Trophoblast cell (in vitro differentiated cells and primary cell): ENCODE measurements around the gene SGCD.

Source experiments
- DNase-seq, 2 donors: peaks; one replicate each; pipeline ENCODE4 v3.0.0-alpha.2; 2016
- H2AFZ ChIP-seq: 2 replicates; pipeline ENCODE4 v1.6.1; 2013; ENCODE audit warnings: low read length, moderate library complexity, mild to moderate bottlenecking; ENCODE audit not compliant: insufficient read depth, poor library complexity
- H2AK5ac ChIP-seq: 2 replicates; pipeline ENCODE4 v1.6.1; 2013; ENCODE audit warnings: mild to moderate bottlenecking, low read length
- H2BK120ac ChIP-seq: 2 replicates; pipeline ENCODE4 v1.6.1; 2013; ENCODE audit warnings: low read length, mild to moderate bottlenecking, moderate library complexity; ENCODE audit not compliant: insufficient read depth, poor library complexity
- H2BK12ac ChIP-seq: 2 replicates; pipeline ENCODE4 v1.6.1; 2013; ENCODE audit warnings: mild to moderate bottlenecking, low read length, moderate library complexity
- H2BK5ac ChIP-seq: 2 replicates; pipeline ENCODE4 v1.6.1; 2013; ENCODE audit warnings: low read length, low read depth, moderate library complexity, mild to moderate bottlenecking; ENCODE audit not compliant: poor library complexity
- H3K14ac ChIP-seq: 2 replicates; pipeline ENCODE4 v1.6.1; 2013; ENCODE audit warnings: mild to moderate bottlenecking, low read length
- H3K18ac ChIP-seq: 2 replicates; pipeline ENCODE4 v1.6.1; 2013; ENCODE audit warnings: mild to moderate bottlenecking, low read length
- H3K23ac ChIP-seq: 2 replicates; pipeline ENCODE4 v1.6.1; 2013; ENCODE audit warnings: low read length
- H3K27ac ChIP-seq: 2 replicates; pipeline ENCODE4 v1.5.1; 2013; ENCODE audit warnings: low read depth, mild to moderate bottlenecking, inconsistent platforms, low read length, moderate library complexity
- H3K27me3 ChIP-seq: 2 replicates; pipeline ENCODE4 v1.6.1; 2013; ENCODE audit warnings: inconsistent platforms, mild to moderate bottlenecking, low read length, moderate library complexity; ENCODE audit not compliant: insufficient read depth
- H3K36me3 ChIP-seq, 2 experiments: 1 replicate in 1 of 2; 2 replicates in 1 of 2; pipeline ENCODE4 v1.6.1; 2013; ENCODE audit warnings: low read length in 2 of 2, mild to moderate bottlenecking in 2 of 2, moderate library complexity in 1 of 2; ENCODE audit not compliant: insufficient read depth in 2 of 2, control insufficient read depth in 1 of 2
- H3K4ac ChIP-seq: 2 replicates; pipeline ENCODE4 v1.6.1; 2013; ENCODE audit warnings: low read depth, mild to moderate bottlenecking, low read length, moderate library complexity
- H3K4me1 ChIP-seq, 2 experiments: 1 replicate in 1 of 2; 2 replicates in 1 of 2; pipeline ENCODE4 v1.6.1; 2013; ENCODE audit warnings: low read length in 2 of 2, mild to moderate bottlenecking in 2 of 2, moderate library complexity in 1 of 2; ENCODE audit not compliant: insufficient read depth in 2 of 2, control insufficient read depth in 1 of 2
- H3K4me2 ChIP-seq: 2 replicates; pipeline ENCODE4 v1.6.1; 2013; ENCODE audit warnings: inconsistent platforms, mild to moderate bottlenecking, low read length, moderate library complexity
- H3K4me3 ChIP-seq: 2 replicates; pipeline ENCODE4 v1.5.1; 2013; ENCODE audit warnings: mild to moderate bottlenecking, low read depth, low read length, inconsistent platforms
- H3K79me1 ChIP-seq: one replicate; pipeline ENCODE4 v1.6.1; 2013; ENCODE audit warnings: low read length
- H3K79me2 ChIP-seq: 2 replicates; pipeline ENCODE4 v1.6.1; 2013; ENCODE audit warnings: low read length, mild to moderate bottlenecking; ENCODE audit not compliant: control insufficient read depth, insufficient read depth, poor library complexity
- H3K9ac ChIP-seq: 2 replicates; pipeline ENCODE4 v1.6.1; 2013; ENCODE audit warnings: mild to moderate bottlenecking, low read length
- H3K9me3 ChIP-seq: 2 replicates; pipeline ENCODE4 v1.6.1; 2013; ENCODE audit warnings: low read depth, mild to moderate bottlenecking, control low read depth, inconsistent platforms, low read length; ENCODE audit not compliant: insufficient read depth
- H4K12ac ChIP-seq: 2 replicates; pipeline ENCODE4 v1.6.1; 2013; ENCODE audit warnings: low read depth, mild to moderate bottlenecking, low read length, moderate library complexity
- H4K8ac ChIP-seq: 2 replicates; pipeline ENCODE4 v1.6.1; 2013; ENCODE audit warnings: low read depth, mild to moderate bottlenecking, low read length, moderate library complexity
- H4K91ac ChIP-seq: one replicate; pipeline ENCODE4 v1.6.1; 2013; ENCODE audit warnings: low read depth, mild to moderate bottlenecking, low read length, moderate library complexity
- WGBS: extraction: QIAGEN DNeasy Blood & Tissue Kit; methylation state at CpG from one replicate; pipeline ENCODE4 v1.1.7; 2013; ENCODE audit warnings: missing lambda C conversion rate; ENCODE audit not compliant: insufficient read length, insufficient coverage; ENCODE audit errors: extremely low coverage; 5-methylcytosine and 5-hydroxymethylcytosine counted together

The SGCD gene

DNA sequence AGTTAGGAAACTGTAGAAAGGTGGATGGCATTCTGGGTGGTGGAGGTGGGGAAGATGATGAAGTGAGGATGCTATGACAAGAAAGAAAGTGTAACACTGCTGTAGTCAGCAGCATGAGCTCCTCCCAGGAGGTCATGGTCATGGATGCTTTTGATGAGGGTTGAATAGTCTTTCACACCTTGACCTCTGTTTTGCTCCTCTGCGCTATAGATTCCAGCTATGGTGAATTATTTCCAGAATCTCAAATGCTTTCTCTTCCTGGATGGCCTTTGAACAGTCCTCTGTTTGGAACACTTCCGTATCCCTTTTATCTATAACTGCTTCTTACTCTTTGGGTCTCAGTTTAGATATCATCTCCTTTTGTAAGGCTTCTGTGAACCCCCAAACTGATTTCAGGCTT lies 357.3 kb downstream of the SGCD start:
- no CpG with 5 or more reads among the region's 2 CpGs for WGBS
- no peaks in the 10 kb centered on the region for H3K36me3 ChIP-seq
- no peak overlapping the region for H3K9ac ChIP-seq
- H3K79me1 ChIP-seq, result no peaks in the 10 kb centered on the region
- H4K8ac ChIP-seq, result no peak overlapping the region
- no peaks in the 10 kb centered on the region for H3K79me2 ChIP-seq
- H3K4me2 ChIP-seq, result no peak overlapping the region
- no peak overlapping the region for H3K18ac ChIP-seq
- H2AK5ac ChIP-seq, result no peak overlapping the region
- no peak overlapping the region for H3K23ac ChIP-seq
- H3K27ac ChIP-seq, result no peak overlapping the region
- no peak for DNase-seq
- no peak overlapping the region for H2BK5ac ChIP-seq
- no peaks in the 10 kb centered on the region for H3K9me3 ChIP-seq
- H4K12ac ChIP-seq, result no peak overlapping the region
- no peak overlapping the region for H3K4ac ChIP-seq
- H3K27me3 ChIP-seq, result no peaks in the 10 kb centered on the region
- no peak overlapping the region for H4K91ac ChIP-seq
- no peak overlapping the region for H2BK120ac ChIP-seq
- H3K4me1 ChIP-seq, result peaks cover 0 to 2% of the 10 kb centered on the region in 2 experiments
- H3K14ac ChIP-seq, result no peak overlapping the region
- H3K4me3 ChIP-seq, result no peak overlapping the region
- no peak overlapping the region for H2BK12ac ChIP-seq
- H2AFZ ChIP-seq, result no peak overlapping the region

DNA sequence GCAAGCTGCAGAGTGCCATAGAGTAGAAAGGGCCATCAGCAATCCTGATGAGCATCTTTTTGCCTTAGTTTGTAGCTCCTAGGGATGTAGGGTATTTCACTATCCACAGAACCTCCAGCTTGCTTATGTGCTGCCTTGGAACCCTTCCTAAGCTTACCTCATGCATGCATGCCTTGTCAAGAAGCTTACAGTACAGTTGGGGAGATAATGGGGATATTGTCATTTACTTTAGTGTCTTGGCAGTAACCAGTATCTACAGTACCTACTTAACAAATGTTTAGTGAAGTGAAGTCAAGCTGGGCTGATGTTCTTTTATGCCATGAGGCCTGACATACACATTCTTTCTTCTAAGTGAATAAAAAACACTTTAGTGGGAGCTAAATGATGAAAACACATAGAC lies 358.5 kb downstream of the SGCD start:
- Histone ChIP-seq H4K91ac (no peak overlapping the region), H3K18ac (no peak overlapping the region)

GRCh38 chr5:156686380-156686779 lies 359.4 kb downstream of the SGCD start:
- Histone ChIP-seq H2BK5ac (no peak overlapping the region), H3K4me1 (peaks cover 0 to 2% of the 10 kb centered on the region in 2 experiments), H3K23ac (no peak overlapping the region), H2AFZ (no peak overlapping the region), H2BK120ac (no peak overlapping the region), H4K12ac (no peak overlapping the region), H3K14ac (no peak overlapping the region), H3K4me2 (no peak overlapping the region), H3K4me3 (no peak overlapping the region), H4K8ac (no peak overlapping the region), H2BK12ac (no peak overlapping the region), H3K36me3 (no peaks in the 10 kb centered on the region), H3K27ac (no peak overlapping the region), H3K9me3 (no peaks in the 10 kb centered on the region), H3K79me2 (no peaks in the 10 kb centered on the region), H3K18ac (no peak overlapping the region), H3K79me1 (no peaks in the 10 kb centered on the region), H3K27me3 (no peaks in the 10 kb centered on the region), H3K4ac (no peak overlapping the region), H3K9ac (no peak overlapping the region), H2AK5ac (no peak overlapping the region), H4K91ac (no peak overlapping the region)
- no peak for DNase-seq
- WGBS, result no CpG with 5 or more reads among the region's 2 CpGs

More for the DNA sequence above, 358.5 kb downstream of the SGCD start:
- Histone ChIP-seq H2BK5ac (no peak overlapping the region), H3K79me2 (no peaks in the 10 kb centered on the region), H3K4me2 (no peak overlapping the region), H2BK120ac (no peak overlapping the region), H4K8ac (no peak overlapping the region), H3K27ac (no peak overlapping the region), H3K79me1 (no peaks in the 10 kb centered on the region), H2AFZ (no peak overlapping the region), H3K4ac (no peak overlapping the region), H3K23ac (no peak overlapping the region), H3K4me3 (no peak overlapping the region), H3K14ac (no peak overlapping the region), H3K36me3 (no peaks in the 10 kb centered on the region), H3K27me3 (no peaks in the 10 kb centered on the region), H2BK12ac (no peak overlapping the region), H3K4me1 (peaks cover 0 to 2% of the 10 kb centered on the region in 2 experiments), H4K12ac (no peak overlapping the region), H3K9me3 (no peaks in the 10 kb centered on the region), H3K9ac (no peak overlapping the region), H2AK5ac (no peak overlapping the region)
- DNase-seq, result no peak

- Histone ChIP-seq H3K79me1 (no peaks in the 10 kb centered on the region), H3K23ac (no peak overlapping the region), H4K91ac (no peak overlapping the region), H3K4me1 (peaks cover 0 to 2% of the 10 kb centered on the region in 2 experiments), H3K14ac (no peak overlapping the region), H2BK12ac (no peak overlapping the region), H2BK5ac (no peak overlapping the region), H3K4ac (no peak overlapping the region), H3K36me3 (no peaks in the 10 kb centered on the region), H2AFZ (no peak overlapping the region), H3K9ac (no peak overlapping the region), H3K4me2 (no peak overlapping the region), H4K8ac (no peak overlapping the region), H2AK5ac (no peak overlapping the region), H2BK120ac (no peak overlapping the region), H3K27ac (no peak overlapping the region), H3K27me3 (no peaks in the 10 kb centered on the region), H4K12ac (no peak overlapping the region), H3K4me3 (no peak overlapping the region), H3K18ac (no peak overlapping the region), H3K79me2 (no peaks in the 10 kb centered on the region), H3K9me3 (no peaks in the 10 kb centered on the region)
- DNase-seq, result no peak
- no CpG with 5 or more reads among the region's 4 CpGs for WGBS
Observed at GRCh38 chr5:156686796-156687195, 359.8 kb downstream of the SGCD start.
